Measurements from ENCODE around the gene DLG4. TPM values are rescaled to one million over a fixed set of nuclear protein-coding genes. Genes with fewer than 3 reads are reported as not detected.

The DLG4 gene
- total and polyA plus RNA-seq, 9 donors: 11.0 to 67.7 (median 28.3) TPM

- H3K4me1 ChIP-seq (ENCODE audit: insufficient read depth): peaks cover 19% of the 10 kb centered on the region
- H3K27me3 ChIP-seq: no peaks in the 10 kb centered on the region
- peak overlapping the region; percentile 46 for H3K4me3 ChIP-seq
- no peaks in the 10 kb centered on the region for H3K9me3 ChIP-seq
- peak overlapping the region; percentile 27 to 87 for H3K27ac ChIP-seq
- 5 to 6% (median 6%) methylated on average over 7 of the region's 7 CpGs for WGBS, 3 donors
- no peaks in the 10 kb centered on the region for H3K36me3 ChIP-seq
- TF ChIP-seq CTCF (IDR thresholded peaks at IDR 0.05) (no peak), EP300 (IDR thresholded peaks at IDR 0.05) (no peak), POLR2A (IDR thresholded peaks at IDR 0.05) (no peak)
- intact Hi-C loops (cut with DNase I): no loop called here
- DNase-seq: peak in 2 of 5 donors; percentile 44 to 50
These were observed 3.2 kb downstream of the DLG4 start for GRCh38 chr17:7216242-7217112.

GRCh38 chr17:7215652-7216180, 3.9 kb downstream of the DLG4 start:
- TF ChIP-seq EP300 (IDR thresholded peaks at IDR 0.05) (no peak), POLR2A (IDR thresholded peaks at IDR 0.05) (no peak), CTCF (IDR thresholded peaks at IDR 0.05) (no peak)
- WGBS, 3 donors: 6 to 10% (median 8%) methylated on average over 9 to 10 of the region's 10 CpGs
- intact Hi-C loops (cut with DNase I): no loop called here
- peak overlapping the region; percentile 50 to 87 for H3K27ac ChIP-seq
- H3K36me3 ChIP-seq: no peaks in the 10 kb centered on the region
- no peak overlapping the region for H3K4me3 ChIP-seq
- H3K9me3 ChIP-seq: no peaks in the 10 kb centered on the region
- no peaks in the 10 kb centered on the region for H3K27me3 ChIP-seq
- peaks cover 20% of the 10 kb centered on the region for H3K4me1 ChIP-seq (ENCODE audit: insufficient read depth)
- peak in 3 of 5 donors; percentile 52 to 63 (median 53) for DNase-seq

- H3K4me3 ChIP-seq: peak overlapping the region; percentile 56
- H3K27ac ChIP-seq: peak overlapping the region in 1 of 2 donors; percentile 50
- intact Hi-C loops (cut with DNase I): no loop called here
- DNase-seq: no peak
- peaks cover 20% of the 10 kb centered on the region for H3K4me1 ChIP-seq (ENCODE audit: insufficient read depth)
- WGBS, 3 donors: 7 to 11% (median 8%) methylated on average over 9 of the region's 9 CpGs
- no peaks in the 10 kb centered on the region for H3K9me3 ChIP-seq
- H3K36me3 ChIP-seq: no peaks in the 10 kb centered on the region
- H3K27me3 ChIP-seq: no peaks in the 10 kb centered on the region
- TF ChIP-seq POLR2A (IDR thresholded peaks at IDR 0.05) (no peak), EP300 (IDR thresholded peaks at IDR 0.05) (no peak), CTCF (IDR thresholded peaks at IDR 0.05) (peak in 1 of 3 donors; percentile 0)
These were observed 4.4 kb downstream of the DLG4 start for GRCh38 chr17:7215136-7215638.

- WGBS, 3 donors: 0 to 1% (median 1%) methylated on average over 40 to 45 of the region's 45 CpGs
- peaks cover 20% of the 10 kb centered on the region for H3K4me1 ChIP-seq (ENCODE audit: insufficient read depth)
These were observed 5.1 kb downstream of the DLG4 start for GRCh38 chr17:7214300-7215135.

More at GRCh38 chr17:7214300-7215135, 5.1 kb downstream of the DLG4 start:
- H3K36me3 ChIP-seq: no peaks in the 10 kb centered on the region
- H3K4me3 ChIP-seq: peak overlapping the region; percentile 56
- TF ChIP-seq CTCF (IDR thresholded peaks at IDR 0.05): peak in 2 of 3 donors; percentile 53 to 57
- no peak for TF ChIP-seq POLR2A (IDR thresholded peaks at IDR 0.05)
- TF ChIP-seq EP300 (IDR thresholded peaks at IDR 0.05): peak; percentile 14
- H3K9me3 ChIP-seq: no peaks in the 10 kb centered on the region
- intact Hi-C loops (cut with DNase I): no loop called here
- peak overlapping the region in 1 of 2 donors; percentile 54 for H3K27ac ChIP-seq
- no peaks in the 10 kb centered on the region for H3K27me3 ChIP-seq
- peak; percentile 98 to 99 (median 99) for DNase-seq

Measured in ovary (tissue), 9 donors.